ENCODE data around the gene MC4R.

The MC4R gene

DNA sequence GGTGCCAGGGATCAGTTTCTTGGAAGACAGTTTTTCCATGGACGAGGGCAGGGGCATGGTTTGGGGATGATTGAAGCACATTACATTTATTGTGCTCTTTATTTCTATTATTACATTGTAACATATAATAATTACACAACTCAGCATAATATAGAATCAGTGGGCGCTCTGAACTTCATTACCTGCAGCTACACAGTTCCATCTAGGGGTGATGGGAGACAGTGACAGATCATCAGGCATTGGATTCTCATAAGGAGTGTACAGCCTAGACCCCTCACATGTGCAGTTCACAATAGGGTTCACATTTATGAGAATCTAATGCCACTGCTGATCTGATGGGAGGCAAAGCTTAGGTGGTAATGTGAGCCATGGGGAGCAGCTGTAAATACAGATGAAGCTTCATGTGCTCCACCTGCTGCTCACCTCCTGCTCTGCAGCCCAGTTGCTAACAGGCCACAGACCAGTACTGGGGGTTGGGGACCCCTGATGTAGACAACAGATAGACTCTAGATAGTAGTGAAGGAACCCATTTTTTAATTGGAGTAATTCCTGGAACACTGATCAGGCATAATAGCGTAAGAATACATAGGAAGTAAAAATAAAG, 41.5 kb upstream of the MC4R start:
- Histone ChIP-seq H3K27ac (ENCODE audit: extremely low read depth, low read depth, low read length) (no peak overlapping the region), H3K4me1 (ENCODE audit: control insufficient read depth, insufficient read depth, low read length) (no peaks in the 10 kb centered on the region), H3K36me3 (ENCODE audit: control insufficient read depth in 2 of 2, insufficient read depth in 1 of 2, low read length in 2 of 2) (no peaks in the 10 kb centered on the region), H3K9me3 (ENCODE audit: control insufficient read depth, insufficient read depth, low read depth, low read length) (no peaks in the 10 kb centered on the region), H3K4me3 (ENCODE audit: low read depth, low read length) (no peak overlapping the region)
- POLR2A ChIA-PET: no interaction called here
- CTCF ChIA-PET: interaction anchor here (0.6 to 2.3 kb wide), 8 partner anchors 23 to 426 kb away, joined by 3 to 16 read pairs (median 4); partner anchors contain the start of gene MC4R
- TF ChIP-seq ZNF610 (tag by site-specific recombination; IDR thresholded peaks at IDR 0.05; ENCODE audit: borderline replicate concordance): peak; percentile 90
- no peak for TF ChIP-seq GLIS2 (tag by site-specific recombination; IDR thresholded peaks at IDR 0.05)
- TF ChIP-seq IKZF3 (tag by site-specific recombination; IDR thresholded peaks at IDR 0.05): no peak
- TF ChIP-seq CTCF (tag by site-specific recombination; IDR thresholded peaks at IDR 0.05): peak; percentile 42

DNA sequence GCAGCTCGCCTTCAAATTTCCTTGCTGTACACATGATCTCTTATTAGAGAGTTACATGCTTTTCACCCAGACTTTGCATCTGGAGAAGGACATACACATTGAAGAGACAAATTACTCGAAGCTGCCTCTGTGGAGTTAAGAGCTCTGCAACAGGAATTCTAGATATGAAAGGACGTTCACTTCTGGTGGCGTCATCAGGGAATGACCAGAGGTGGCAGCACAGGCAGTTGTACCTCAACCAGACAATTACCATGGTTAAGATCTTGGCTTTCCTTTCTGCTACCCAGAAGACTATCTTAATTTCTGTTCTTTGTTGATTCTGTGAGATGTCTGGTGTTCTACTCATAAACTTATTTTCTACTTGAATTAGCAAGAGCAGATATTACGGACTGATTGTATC, 39.1 kb upstream of the MC4R start:
- Histone ChIP-seq H3K9me3 (ENCODE audit: control insufficient read depth, insufficient read depth, low read depth, low read length) (no peaks in the 10 kb centered on the region), H3K36me3 (ENCODE audit: control insufficient read depth in 2 of 2, insufficient read depth in 1 of 2, low read length in 2 of 2) (no peaks in the 10 kb centered on the region), H3K27ac (ENCODE audit: extremely low read depth, low read depth, low read length) (no peak overlapping the region), H3K4me1 (ENCODE audit: control insufficient read depth, insufficient read depth, low read length) (no peaks in the 10 kb centered on the region), H3K4me3 (ENCODE audit: low read depth, low read length) (no peak overlapping the region)
- TF ChIP-seq ZFP3 (tag by site-specific recombination; IDR thresholded peaks at IDR 0.05; ENCODE audit: low read depth) (no peak), ZBTB17 (tag by site-specific recombination; IDR thresholded peaks at IDR 0.05) (no peak), AEBP2 (tag by site-specific recombination; IDR thresholded peaks at IDR 0.05; ENCODE audit: borderline replicate concordance) (no peak), ZNF175 (tag by site-specific recombination; IDR thresholded peaks at IDR 0.05) (no peak), ZBTB8A (tag by site-specific recombination; IDR thresholded peaks at IDR 0.05) (no peak), ZNF24 (tag by site-specific recombination; IDR thresholded peaks at IDR 0.05) (no peak), ZNF626 (tag by site-specific recombination; IDR thresholded peaks at IDR 0.05) (no peak), ZNF132 (tag by site-specific recombination; IDR thresholded peaks at IDR 0.05; ENCODE audit: borderline replicate concordance) (no peak), ZNF843 (tag by site-specific recombination; IDR thresholded peaks at IDR 0.05) (no peak), ZNF223 (tag by site-specific recombination; IDR thresholded peaks at IDR 0.05) (no peak), ZNF266 (tag by site-specific recombination; IDR thresholded peaks at IDR 0.05; ENCODE audit: low read depth) (no peak), ZNF404 (tag by site-specific recombination; IDR thresholded peaks at IDR 0.05) (no peak), RBAK (tag by site-specific recombination; IDR thresholded peaks at IDR 0.05) (no peak), SCRT1 (tag by site-specific recombination; IDR thresholded peaks at IDR 0.05; ENCODE audit: borderline replicate concordance) (no peak)
- TF ChIP-seq, protein P1, sequence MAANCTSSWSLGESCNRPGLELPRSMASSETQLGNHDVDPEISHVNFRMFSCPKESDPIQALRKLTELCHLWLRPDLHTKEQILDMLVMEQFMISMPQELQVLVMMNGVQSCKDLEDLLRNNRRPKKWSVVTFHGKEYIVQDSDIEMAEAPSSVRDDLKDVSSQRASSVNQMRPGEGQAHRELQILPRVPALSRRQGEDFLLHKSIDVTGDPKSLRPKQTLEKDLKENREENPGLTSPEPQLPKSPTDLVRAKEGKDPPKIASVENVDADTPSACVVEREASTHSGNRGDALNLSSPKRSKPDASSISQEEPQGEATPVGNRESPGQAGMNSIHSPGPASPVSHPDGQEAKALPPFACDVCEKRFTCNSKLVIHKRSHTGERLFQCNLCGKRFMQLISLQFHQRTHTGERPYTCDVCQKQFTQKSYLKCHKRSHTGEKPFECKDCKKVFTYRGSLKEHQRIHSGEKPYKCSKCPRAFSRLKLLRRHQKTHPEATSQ (tag by site-specific recombination; IDR thresholded peaks at IDR 0.05): no peak
- TF ChIP-seq, protein P2, sequence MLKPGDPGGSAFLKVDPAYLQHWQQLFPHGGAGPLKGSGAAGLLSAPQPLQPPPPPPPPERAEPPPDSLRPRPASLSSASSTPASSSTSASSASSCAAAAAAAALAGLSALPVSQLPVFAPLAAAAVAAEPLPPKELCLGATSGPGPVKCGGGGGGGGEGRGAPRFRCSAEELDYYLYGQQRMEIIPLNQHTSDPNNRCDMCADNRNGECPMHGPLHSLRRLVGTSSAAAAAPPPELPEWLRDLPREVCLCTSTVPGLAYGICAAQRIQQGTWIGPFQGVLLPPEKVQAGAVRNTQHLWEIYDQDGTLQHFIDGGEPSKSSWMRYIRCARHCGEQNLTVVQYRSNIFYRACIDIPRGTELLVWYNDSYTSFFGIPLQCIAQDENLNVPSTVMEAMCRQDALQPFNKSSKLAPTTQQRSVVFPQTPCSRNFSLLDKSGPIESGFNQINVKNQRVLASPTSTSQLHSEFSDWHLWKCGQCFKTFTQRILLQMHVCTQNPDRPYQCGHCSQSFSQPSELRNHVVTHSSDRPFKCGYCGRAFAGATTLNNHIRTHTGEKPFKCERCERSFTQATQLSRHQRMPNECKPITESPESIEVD (tag by site-specific recombination; IDR thresholded peaks at IDR 0.05): no peak
- POLR2A ChIA-PET: no interaction called here
- CTCF ChIA-PET: interaction anchor here (1.0 kb wide), 1 partner anchor 176 kb away, joined by 3 read pairs; no protein-coding TSS in a partner anchor

Data from HEK293 (cell line).